Fibroblast of peridontal ligament (primary cell): ENCODE data around the gene SLCO4C1.
A peak's percentile ranks its signal among the peaks of the same experiment; 100 is the strongest.

Experiments
- DNase-seq: peaks from one replicate; pipeline ENCODE4 v3.0.0-alpha.2; 2010; ENCODE audit errors: extremely low read depth

SLCO4C1 gene

DNA sequence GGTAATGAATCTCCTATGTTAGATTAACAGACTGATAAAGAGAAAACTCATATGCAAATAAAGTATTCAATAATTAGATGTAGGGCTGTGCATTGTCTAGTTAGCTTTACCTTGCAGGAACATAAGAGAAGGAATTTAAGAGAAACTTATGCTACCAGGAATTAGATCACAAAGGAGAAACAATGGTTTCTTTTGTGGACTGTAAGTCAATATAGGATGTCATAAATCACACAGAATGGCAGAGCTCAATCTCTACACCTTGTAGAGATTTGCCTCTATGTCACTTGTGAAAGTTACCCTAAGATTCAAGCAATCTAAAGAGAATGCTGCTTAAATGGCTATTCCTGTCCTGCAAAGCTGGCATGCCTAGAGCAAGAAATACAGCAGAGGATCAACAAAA, 26.0 kb downstream of the SLCO4C1 start:
- DNase-seq = no peak

DNA sequence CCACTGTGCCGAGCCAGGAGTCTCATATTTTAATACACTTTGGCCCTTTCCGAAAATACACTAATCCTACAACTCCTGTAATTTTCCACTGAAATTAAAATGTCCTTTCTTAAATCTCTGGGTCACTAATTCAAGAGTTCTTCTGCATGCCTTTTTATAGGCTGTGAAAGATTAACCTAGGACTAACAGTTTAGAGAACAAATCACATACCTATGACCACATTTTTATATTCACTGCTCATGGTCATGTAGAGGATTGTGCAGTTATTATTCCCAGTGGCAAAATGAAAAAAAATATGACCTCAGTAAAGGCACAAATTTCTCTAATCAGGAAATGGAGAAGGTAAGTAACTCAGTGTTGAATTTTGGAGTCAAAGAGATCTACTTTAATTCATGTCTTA, 33.4 kb downstream of the SLCO4C1 start:
- no peak for DNase-seq

DNA sequence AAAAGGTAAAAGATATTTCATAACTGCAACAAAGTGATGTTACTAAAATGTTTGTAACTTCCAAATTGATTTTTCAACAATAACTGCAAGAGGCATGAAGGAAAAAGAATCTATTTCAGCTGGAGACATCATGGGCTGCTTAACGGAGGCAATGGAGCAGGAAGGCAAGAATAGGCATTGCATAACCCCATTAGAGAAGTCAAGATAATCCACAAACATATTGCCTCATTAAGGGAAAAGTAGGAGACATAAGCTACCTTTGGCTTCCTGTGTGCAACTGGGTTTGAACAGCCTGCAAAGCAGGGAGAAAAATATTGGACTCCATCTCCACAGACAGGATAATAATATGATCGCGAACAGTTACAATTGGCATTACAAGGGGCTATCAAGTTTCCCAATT, 46.7 kb downstream of the SLCO4C1 start:
- no peak for DNase-seq

DNA sequence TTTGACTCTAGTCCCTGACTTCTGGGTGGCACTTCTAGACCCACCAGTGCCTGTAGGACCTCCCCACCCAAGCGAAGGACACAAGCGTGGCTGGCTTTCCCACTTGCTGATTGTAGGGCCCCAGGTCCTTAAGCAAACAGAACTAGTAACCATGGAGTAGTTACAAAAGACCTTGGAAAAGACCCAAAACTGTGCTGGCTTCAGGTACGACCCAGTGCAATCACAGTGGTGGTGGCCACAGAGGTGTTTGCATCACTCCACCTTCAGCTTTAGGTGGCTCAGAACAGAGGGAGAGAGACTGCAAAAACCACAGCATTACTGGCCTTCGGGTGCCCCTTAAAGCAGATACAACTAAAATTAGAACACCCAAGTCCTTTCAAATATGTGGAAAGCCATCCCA, 52.9 kb downstream of the SLCO4C1 start:
- DNase-seq = no peak

DNA sequence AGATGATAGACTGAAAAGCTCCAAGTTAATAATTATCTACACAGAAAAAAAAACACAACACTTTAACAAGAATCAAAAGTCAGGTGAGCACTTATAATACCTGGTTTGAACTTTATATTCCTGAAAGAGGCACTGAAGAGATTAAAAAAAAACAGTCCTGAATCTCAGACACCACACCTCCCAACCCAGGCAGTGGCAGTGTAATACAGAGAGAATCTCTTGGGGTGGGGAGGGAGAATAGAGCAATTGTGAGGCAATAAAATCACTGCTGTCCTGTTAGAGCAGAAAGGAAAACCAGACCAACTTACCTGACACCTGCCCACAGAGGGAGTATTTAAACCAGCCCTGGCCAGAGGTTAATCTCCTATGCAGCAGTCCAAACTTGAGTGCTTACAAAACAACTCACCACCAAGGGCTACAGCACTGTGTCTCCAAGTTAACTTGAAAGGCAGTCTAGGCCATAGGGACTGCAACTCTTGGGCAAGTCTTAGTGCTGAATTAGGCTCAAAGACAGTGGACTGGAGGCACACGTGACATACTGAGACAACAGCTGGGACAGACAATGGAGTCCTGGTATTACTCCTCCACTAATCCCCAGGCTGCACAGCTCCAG, 54.2 kb downstream of the SLCO4C1 start:
- no peak for DNase-seq

DNA sequence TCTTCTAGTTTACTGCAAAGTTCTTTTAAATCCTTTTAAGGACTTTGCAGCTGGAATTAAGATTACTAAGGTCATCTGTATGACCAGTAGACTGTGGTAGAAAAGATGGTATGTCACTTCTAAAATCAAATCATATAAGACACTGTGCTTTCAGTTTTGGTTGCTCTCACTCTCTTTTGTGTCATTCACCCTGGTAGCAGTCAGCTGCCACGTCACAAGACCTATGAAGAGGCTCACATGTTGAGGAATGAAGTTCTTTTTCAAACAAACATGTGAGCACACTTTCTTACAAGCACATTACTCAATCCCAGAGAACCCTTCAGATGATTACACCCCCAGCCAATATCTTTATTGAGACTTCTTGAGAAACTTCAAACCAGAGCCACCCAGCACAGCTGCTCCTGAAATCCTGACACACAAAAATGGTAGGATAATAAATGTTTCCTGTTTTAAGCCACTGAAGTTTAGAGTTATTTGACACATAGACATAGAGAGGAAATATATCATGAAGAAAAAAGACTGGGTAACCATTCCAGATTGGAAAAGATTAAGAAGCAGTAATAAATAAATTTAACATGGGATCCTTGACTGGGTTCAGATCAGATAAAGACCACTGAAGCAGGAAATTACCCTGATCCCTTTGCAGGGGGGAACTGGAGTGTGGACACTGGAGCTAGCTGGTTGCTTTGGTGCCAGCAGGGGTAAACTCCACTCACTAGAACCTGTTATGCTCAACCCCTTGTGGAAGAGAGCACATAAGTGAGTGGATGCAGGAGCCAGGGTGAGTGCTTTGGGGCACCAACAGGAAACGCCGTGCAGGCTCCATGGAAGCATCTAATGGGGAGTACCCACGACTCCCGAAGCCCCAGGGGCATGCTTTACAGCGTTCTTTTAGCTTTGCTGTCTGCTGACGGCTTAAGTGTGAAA, 64.1 kb downstream of the SLCO4C1 start:
- no peak for DNase-seq

DNA sequence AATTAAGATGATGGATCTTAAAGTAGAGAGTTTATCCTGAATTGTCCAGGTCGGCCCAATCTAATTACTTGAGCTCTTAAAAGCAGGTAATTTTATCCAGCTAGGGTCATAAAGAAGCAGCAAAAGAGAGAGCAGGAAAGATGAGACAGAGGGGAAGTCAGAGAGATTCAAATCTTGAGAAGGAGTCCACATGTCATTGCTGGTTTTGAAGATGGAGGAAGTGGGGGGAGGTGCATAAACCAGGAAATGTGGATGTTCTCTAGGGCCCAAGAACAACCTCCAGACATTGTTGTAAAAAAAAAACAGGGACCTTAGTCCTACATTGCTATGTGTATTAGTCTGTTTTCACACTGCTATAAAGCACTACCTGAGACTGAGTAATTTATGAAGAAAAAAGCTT, 66.4 kb downstream of the SLCO4C1 start:
- DNase-seq = no peak

DNA sequence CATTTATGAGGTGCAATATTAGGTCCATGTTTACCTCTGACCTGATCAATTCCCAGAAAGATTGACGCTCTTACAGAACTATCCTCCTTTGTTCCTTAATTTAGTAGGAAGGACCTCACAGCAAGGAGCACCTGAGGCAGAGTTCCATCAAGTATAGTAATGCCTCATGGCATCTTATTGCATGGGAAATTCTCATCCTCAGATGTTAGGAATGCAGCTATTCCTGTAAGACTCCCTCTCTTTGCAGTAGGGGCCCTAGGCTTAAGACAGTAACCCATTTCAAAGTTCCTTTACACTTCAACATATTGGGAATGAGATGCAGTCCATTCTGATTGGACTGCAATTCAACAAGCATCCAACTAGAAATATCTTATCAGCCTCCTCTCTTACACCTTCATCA, 69.8 kb downstream of the SLCO4C1 start:
- no peak for DNase-seq

DNA sequence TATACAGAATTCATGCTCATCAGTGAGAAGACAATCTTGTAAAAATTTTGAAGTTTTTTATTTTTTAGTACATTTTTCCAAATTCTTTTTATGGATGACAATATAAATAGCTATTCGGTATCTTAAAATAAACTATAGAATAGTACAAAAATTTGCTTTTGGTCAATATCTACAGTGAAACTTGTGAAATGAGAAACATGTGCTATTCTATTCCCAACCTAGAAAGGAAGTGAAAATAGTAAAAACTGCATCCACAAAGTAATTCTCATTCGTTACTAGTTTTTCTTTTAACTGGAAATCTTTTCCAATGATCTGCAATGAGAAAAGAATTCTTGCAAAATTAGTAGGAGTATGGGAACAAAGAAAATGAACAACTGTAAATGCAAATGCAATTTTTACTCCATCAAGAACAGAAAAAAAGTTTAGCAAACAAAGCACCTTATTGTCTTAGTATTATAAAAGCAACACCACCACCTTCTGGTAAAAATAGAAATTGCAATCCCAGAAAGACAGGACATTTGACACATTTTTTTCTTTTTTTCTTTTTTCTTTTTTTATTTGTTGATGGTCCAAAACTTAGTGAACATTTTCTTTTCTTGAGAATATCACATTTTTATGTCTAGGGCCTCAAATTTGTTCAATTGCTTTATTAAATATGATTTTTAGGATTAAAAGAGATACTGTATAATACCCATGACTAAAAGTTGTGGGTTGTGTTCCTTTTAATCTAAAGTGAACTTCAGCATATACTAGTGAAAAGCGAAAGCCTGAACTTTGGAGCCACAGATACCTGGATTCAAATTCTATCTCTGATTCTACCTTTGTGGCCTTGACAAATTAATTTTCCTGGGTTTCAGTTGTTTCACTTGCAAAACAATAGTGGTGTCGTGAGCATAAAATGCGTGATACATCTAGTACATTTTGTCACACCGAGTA, 72.3 kb downstream of the SLCO4C1 start:
- peak; percentile 41 for DNase-seq

DNA sequence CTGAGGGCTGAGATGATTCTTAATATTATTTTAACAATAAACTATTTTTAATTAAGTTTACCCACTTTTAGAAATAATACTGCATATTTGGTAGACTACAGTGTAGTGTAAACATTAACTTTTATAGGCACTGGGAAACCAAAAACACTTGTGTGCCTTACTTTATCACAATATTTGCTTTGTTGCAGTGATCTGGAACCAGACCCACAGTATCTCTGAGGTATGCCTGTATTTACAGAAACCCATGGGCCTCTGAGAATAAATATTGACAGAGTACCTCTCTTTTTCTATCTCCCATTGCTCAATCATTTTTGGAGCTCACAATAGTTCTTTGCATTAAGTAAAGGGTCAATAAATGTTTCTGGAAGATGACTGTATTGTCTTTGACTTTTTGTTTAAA, 73.3 kb downstream of the SLCO4C1 start:
- DNase-seq = no peak

DNA sequence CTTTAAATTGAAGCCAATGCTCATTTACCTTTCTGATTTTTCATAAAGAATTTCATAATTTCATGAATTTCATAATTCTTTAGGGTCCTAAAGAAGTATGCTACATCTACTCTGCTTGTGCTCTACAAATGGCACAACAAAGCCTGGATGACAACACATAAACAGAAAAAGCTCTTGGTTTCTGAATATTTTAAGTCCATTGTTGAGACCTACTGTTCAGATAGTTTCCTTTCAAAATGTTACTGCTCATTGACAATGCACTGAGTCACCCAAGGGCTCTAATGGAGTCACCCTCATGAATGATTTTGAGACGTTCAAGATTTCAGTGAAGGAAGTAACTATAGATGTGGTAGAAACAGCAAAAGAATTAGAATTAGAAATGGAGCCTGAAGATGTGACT, 74.1 kb downstream of the SLCO4C1 start:
- DNase-seq = no peak

DNA sequence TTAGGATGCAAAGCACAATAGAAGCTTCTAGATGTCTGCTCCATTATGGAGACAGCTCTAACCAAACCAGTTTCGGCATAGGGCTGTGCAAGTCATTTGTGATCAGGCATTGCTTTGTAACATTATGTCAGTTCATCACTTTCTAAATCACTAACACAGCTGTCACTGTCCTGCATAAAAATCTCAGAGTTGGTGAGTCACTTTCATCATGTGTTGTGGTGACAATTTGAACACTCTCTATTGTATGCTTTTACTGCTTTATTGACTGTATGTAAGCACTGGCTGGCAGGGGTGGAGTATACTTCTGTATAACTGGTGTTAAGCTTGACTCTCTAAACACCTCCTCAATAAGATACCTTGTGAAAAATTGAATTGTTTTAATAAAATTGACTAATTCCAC, 77.9 kb downstream of the SLCO4C1 start:
- DNase-seq = no peak

DNA sequence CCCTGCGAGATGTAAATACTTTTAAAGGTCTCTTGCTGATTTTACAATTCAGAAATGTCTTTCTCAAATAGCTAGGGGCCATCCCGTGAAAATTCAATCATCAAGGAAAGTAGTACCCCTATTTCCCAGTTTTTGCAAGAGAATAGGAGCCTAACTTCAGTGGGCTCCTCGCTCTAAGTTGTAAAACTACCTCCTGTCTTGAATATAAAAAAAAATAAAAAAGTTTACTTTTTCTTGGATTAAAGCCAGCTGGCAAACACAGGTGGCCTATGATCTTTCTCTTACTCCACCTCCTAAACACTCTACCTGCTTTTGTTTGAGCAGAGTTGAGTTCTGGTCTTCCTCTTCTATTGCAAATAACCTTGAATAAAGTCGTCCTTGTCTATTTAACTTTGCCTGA, 79.4 kb downstream of the SLCO4C1 start:
- no peak for DNase-seq

DNA sequence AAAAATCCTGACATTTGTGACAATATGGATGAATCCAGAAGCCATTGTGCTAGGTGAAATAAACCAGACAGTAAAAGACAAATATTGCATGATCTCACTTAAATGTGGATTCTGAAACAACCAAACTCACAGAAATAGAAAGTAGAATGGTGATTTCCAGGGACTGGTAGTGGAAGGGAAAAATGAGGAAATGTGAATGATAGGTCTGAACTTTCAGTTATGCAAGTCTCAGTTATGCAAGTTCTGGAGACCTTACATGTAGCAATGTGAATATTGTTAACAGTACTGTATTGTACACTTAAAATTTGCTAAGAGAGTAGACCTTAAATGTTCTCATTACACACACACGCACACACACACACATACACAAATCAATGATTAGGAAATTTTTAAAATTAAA, 84.9 kb downstream of the SLCO4C1 start:
- DNase-seq = no peak

DNA sequence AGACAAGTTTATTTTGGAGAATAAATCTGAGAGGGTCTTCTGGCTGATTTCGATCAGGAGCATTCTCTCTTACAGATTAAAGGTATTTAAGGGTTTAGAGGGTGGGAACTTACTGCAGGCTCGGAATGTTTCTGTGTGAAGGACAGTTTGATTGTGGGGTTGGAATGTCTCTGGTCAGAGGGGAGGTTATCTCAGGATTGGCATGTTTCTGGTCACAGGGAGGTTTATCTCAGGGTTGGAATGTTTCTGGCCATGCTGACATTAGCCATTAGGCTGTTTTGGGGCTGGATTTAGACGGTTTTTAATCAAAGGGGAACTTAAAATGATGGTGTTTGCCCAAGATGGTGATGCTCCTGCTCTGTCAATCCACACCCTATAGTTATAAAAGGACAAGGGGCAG, 95.2 kb downstream of the SLCO4C1 start:
- DNase-seq = no peak

DNA sequence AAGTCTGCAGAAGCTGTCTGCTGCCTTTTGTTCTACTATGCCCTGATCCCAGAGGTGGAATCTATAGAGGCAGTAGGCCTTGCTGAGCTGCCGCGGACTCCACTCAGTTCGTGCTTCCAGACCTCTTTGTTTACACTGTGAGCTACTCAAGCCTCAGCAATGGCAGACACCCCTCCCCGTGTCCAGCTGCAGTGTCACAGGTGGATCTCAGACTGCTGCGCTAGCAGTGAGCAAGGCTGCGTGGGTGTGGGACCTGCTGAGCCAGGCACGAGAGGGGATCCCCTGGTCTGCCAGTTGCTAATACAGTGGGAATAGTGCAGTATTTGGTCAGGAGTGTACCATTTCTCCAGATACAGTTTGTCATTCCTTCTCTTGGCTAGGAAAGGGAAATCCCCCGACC, 99.6 kb downstream of the SLCO4C1 start:
- no peak for DNase-seq
